Panc1 (cell line): Measurements from ENCODE around the gene SND1. TPM values are rescaled to one million over a fixed set of nuclear protein-coding genes. Genes with fewer than 3 reads are reported as not detected.

Experiments
- ATAC-seq: fragments of 200-7000 bp; cut with Tn5 transposase; 2 replicates; pipeline ENCODE4 v1.9.1; 2020; ENCODE audit warnings: mild to moderate bottlenecking, moderate library complexity
- BruUV-seq: library from RNA; stranded (reverse); fragments of 400-500 nt; replicated peaks from 2 replicates; lab custom pipeline; 2021; lab: Mats Ljungman, UMichigan
- CTCF ChIA-PET: fragments of 300-600 bp; sonication (Branson Sonifier 250); formaldehyde crosslinking; loops from one replicate; lab custom pipeline; 2022; ENCODE audit warnings: antibody characterized with exemption; lab: Charles Lee
- POLR2A ChIA-PET: fragments of 300-600 bp; sonication (Branson Sonifier 250); formaldehyde crosslinking; loops from one replicate; lab custom pipeline; 2022; ENCODE audit warnings: antibody characterized with exemption; lab: Charles Lee
- DNase-seq: peaks from one replicate; pipeline ENCODE4 v3.0.0-alpha.2; 2010; ENCODE audit warnings: low read depth, low spot score
- H3K27ac ChIP-seq: 2 replicates; pipeline ENCODE4 v1.5.1; 2011; ENCODE audit warnings: mild to moderate bottlenecking, low read length, inconsistent platforms
- H3K27me3 ChIP-seq: fragments of 200-500 bp; sonication (Bioruptor generic); 2 replicates; pipeline ENCODE4 v1.6.0; 2014; ENCODE audit warnings: low read length, inconsistent platforms; ENCODE audit not compliant: control insufficient read depth, insufficient read depth
- H3K36me3 ChIP-seq: fragments of 200-500 bp; sonication (Bioruptor generic); 2 replicates; pipeline ENCODE4 v1.5.1; 2014; ENCODE audit warnings: inconsistent platforms, mild to moderate bottlenecking, low read length, moderate library complexity; ENCODE audit not compliant: control insufficient read depth, insufficient read depth
- H3K4me1 ChIP-seq: 2 replicates; pipeline ENCODE4 v1.5.1; 2011; ENCODE audit warnings: inconsistent platforms, mild to moderate bottlenecking, low read length, moderate library complexity; ENCODE audit not compliant: control insufficient read depth, insufficient read depth
- H3K4me3 ChIP-seq, 2 experiments: 2 replicates each; pipeline ENCODE4 v1.5.1; 2011 to 2012; ENCODE audit warnings: low read depth in 2 of 2, low read length in 2 of 2, mild to moderate bottlenecking in 2 of 2, inconsistent platforms in 1 of 2, moderate library complexity in 1 of 2
- H3K9me3 ChIP-seq: fragments of 200-500 bp; sonication (Bioruptor generic); 2 replicates; pipeline ENCODE4 v1.5.1; 2014; ENCODE audit warnings: low read depth, mild to moderate bottlenecking, inconsistent platforms, low read length, moderate library complexity; ENCODE audit not compliant: control insufficient read depth, insufficient read depth
- POLR2AphosphoS5 ChIP-seq: IDR thresholded peaks from 2 replicates; pipeline ENCODE4 v1.6.1; 2012; ENCODE audit warnings: mild to moderate bottlenecking, low read depth, low read length, moderate library complexity
- SIN3A ChIP-seq: IDR thresholded peaks from 2 replicates; pipeline ENCODE4 v1.6.1; 2012; ENCODE audit warnings: low read depth, mild to moderate bottlenecking, low read length, moderate library complexity, borderline replicate concordance; ENCODE audit not compliant: insufficient read depth
- TCF7L2 ChIP-seq: IDR thresholded peaks from 2 replicates; pipeline ENCODE4 v1.6.1; 2011; ENCODE audit warnings: mild to moderate bottlenecking, low read depth, low read length, inconsistent platforms
- in situ Hi-C: cut with HindIII; loops from 2 replicates; pipeline ENCODE4 v1.10.0; 2016; ENCODE audit warnings: low sequenced_read_pairs, low pct_unique_long_range_greater_than_20kb
- intact Hi-C: fragments of 100-400 bp; cut with micrococcal nuclease; formaldehyde crosslinking; loops from one replicate; pipeline ENCODE4 v1.10.0; 2022; ENCODE audit not compliant: unreplicated experiment
- total RNA-seq: library from RNA; stranded (reverse); gene quantifications from one replicate; pipeline ENCODE4 v1.2.1, GENCODE V29; 2021; ENCODE audit not compliant: unreplicated experiment
- TF ChIP-seq, protein P1 (sequence below), 2 experiments: IDR thresholded peaks; 2 replicates each; pipeline ENCODE4 v1.6.1; 2011 to 2012; ENCODE audit warnings: low read depth in 2 of 2, control low read depth in 1 of 2, low read length in 1 of 2, mild to moderate bottlenecking in 1 of 2, moderate library complexity in 1 of 2; ENCODE audit not compliant: insufficient read depth in 1 of 2
- TF ChIP-seq, protein P2 (sequence below): fragments of 450-650 bp; IDR thresholded peaks from 2 replicates; pipeline ENCODE4 v1.5.1; 2017; ENCODE audit warnings: mild to moderate bottlenecking

SND1 gene
- total RNA-seq, 1 experiment from 2014 or later, result 176 TPM

DNA sequence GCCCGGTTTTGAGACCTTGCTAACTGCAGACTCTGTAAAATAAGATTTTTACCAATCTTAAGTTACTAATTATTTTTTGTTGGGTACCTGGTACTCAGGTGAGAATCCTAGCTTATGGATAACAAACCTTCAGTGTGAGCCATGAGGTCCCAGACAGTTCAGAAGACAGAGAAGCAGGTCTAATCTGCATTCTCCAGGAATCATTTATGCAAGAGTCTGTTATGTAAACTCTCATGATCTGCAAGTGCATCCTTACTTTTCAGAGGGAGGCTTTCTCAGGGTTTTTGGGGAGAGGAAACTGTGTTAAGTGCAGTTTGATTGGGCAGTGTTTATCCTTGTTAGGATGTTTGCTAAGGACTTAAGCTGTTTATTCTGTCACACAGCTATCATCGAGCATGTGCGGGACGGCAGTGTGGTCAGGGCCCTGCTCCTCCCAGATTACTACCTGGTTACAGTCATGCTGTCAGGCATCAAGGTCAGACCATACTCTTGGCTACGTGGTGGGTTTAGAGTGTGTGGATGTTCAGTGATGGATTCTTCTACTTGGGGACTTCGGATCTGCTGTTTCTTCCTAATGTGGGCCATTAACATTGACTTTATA is 50.2 kb downstream of the SND1 start:
- TF ChIP-seq POLR2AphosphoS5, result no peak
- TF ChIP-seq, protein P1, sequence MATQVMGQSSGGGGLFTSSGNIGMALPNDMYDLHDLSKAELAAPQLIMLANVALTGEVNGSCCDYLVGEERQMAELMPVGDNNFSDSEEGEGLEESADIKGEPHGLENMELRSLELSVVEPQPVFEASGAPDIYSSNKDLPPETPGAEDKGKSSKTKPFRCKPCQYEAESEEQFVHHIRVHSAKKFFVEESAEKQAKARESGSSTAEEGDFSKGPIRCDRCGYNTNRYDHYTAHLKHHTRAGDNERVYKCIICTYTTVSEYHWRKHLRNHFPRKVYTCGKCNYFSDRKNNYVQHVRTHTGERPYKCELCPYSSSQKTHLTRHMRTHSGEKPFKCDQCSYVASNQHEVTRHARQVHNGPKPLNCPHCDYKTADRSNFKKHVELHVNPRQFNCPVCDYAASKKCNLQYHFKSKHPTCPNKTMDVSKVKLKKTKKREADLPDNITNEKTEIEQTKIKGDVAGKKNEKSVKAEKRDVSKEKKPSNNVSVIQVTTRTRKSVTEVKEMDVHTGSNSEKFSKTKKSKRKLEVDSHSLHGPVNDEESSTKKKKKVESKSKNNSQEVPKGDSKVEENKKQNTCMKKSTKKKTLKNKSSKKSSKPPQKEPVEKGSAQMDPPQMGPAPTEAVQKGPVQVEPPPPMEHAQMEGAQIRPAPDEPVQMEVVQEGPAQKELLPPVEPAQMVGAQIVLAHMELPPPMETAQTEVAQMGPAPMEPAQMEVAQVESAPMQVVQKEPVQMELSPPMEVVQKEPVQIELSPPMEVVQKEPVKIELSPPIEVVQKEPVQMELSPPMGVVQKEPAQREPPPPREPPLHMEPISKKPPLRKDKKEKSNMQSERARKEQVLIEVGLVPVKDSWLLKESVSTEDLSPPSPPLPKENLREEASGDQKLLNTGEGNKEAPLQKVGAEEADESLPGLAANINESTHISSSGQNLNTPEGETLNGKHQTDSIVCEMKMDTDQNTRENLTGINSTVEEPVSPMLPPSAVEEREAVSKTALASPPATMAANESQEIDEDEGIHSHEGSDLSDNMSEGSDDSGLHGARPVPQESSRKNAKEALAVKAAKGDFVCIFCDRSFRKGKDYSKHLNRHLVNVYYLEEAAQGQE (IDR thresholded peaks at IDR 0.05; ENCODE audit: insufficient read depth in 1 of 2, low read depth in 2 of 2, low read length in 1 of 2), result no peak
- TF ChIP-seq SIN3A, result no peak
- TF ChIP-seq, protein P2, sequence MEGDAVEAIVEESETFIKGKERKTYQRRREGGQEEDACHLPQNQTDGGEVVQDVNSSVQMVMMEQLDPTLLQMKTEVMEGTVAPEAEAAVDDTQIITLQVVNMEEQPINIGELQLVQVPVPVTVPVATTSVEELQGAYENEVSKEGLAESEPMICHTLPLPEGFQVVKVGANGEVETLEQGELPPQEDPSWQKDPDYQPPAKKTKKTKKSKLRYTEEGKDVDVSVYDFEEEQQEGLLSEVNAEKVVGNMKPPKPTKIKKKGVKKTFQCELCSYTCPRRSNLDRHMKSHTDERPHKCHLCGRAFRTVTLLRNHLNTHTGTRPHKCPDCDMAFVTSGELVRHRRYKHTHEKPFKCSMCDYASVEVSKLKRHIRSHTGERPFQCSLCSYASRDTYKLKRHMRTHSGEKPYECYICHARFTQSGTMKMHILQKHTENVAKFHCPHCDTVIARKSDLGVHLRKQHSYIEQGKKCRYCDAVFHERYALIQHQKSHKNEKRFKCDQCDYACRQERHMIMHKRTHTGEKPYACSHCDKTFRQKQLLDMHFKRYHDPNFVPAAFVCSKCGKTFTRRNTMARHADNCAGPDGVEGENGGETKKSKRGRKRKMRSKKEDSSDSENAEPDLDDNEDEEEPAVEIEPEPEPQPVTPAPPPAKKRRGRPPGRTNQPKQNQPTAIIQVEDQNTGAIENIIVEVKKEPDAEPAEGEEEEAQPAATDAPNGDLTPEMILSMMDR, result no peak
- no peak for TF ChIP-seq TCF7L2
- ChIA-PET CTCF (no interaction called here), POLR2A (no interaction called here)
- DNase-seq (no peak), ATAC-seq (no peak)
- Histone ChIP-seq H3K27me3 (no peaks in the 10 kb centered on the region), H3K9me3 (no peaks in the 10 kb centered on the region), H3K4me3 (no peak overlapping the region), H3K4me1 (no peaks in the 10 kb centered on the region), H3K36me3 (peaks cover 58% of the 10 kb centered on the region), H3K27ac (no peak overlapping the region)
- intact Hi-C loops, result no loop called here
- in situ Hi-C loops, result no loop called here
- BruUV-seq, result no TSS peak

DNA sequence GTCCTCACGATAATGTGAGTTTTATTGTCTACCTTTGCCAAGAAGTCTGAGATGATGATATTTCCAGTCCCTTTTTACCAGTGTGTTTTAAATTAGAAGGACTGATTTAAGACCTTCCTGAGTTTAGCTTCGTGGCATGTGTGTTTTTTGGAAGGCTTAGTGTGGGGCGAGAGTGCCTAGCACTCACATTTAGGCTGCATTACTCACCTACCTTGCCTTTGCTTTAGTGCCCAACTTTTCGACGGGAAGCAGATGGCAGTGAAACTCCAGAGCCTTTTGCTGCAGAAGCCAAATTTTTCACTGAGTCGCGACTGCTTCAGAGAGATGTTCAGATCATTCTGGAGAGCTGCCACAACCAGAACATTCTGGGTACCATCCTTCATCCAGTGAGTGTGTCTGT is 50.9 kb downstream of the SND1 start:
- Histone ChIP-seq H3K27ac (no peak overlapping the region), H3K4me3 (no peak overlapping the region), H3K36me3 (peaks cover 62% of the 10 kb centered on the region), H3K4me1 (peaks cover 4% of the 10 kb centered on the region; the same call in 1 of the 2 replicates), H3K9me3 (no peaks in the 10 kb centered on the region), H3K27me3 (no peaks in the 10 kb centered on the region)
- no peak for ATAC-seq
- ChIA-PET POLR2A (no interaction called here), CTCF (no interaction called here)
- intact Hi-C loops (no loop called here), in situ Hi-C loops (no loop called here)
- TF ChIP-seq SIN3A (no peak), POLR2AphosphoS5 (no peak), TCF7L2 (no peak)
- TF ChIP-seq, protein P1 (IDR thresholded peaks at IDR 0.05; ENCODE audit: insufficient read depth in 1 of 2, low read depth in 2 of 2, low read length in 1 of 2), result no peak
- TF ChIP-seq, protein P2, result no peak
- DNase-seq, result no peak
- no TSS peak for BruUV-seq
